Adrenal gland (tissue), 12 donors: Measurements from ENCODE around the gene UGT1A4. TPM values are rescaled to one million over a fixed set of nuclear protein-coding genes. Genes with fewer than 3 reads are reported as not detected.

Experiments used
- DNase-seq, 7 donors: peaks; one replicate each; pipeline ENCODE4 v3.0.0-alpha.2; 2019 to 2020
- H3K27ac ChIP-seq, 5 donors: fragments of 200-600 bp; sonication (generic) in 4 of 5; 1 replicate in 3 of 5; 2 replicates in 2 of 5; pipeline versions ENCODE4 v1.5.1 to v1.8.0; 2016 to 2020; ENCODE audit warnings: mild to moderate bottlenecking in 1 of 5
- H3K27me3 ChIP-seq: fragments of 200-600 bp; 2 replicates; pipeline ENCODE4 v1.8.0; 2021
- H3K36me3 ChIP-seq, 2 donors: fragments of 200-600 bp; replicated peaks in 1 of 2; 1 replicate in 1 of 2; 2 replicates in 1 of 2; pipeline versions ENCODE4 v1.5.1 to v1.8.0; 2018 to 2022
- H3K4me1 ChIP-seq, 2 donors: fragments of 200-600 bp; replicated peaks in 1 of 2; 1 replicate in 1 of 2; 2 replicates in 1 of 2; pipeline versions ENCODE4 v1.5.1 to v1.8.0; 2018 to 2021
- H3K4me3 ChIP-seq, 4 donors: fragments of 200-600 bp; sonication (generic) in 3 of 4; one replicate each; pipeline ENCODE4 v1.5.1; 2016 to 2018
- H3K9me3 ChIP-seq, 3 donors: fragments of 200-600 bp; sonication (generic) in 1 of 3; replicated peaks in 1 of 3; 1 replicate in 2 of 3; 2 replicates in 1 of 3; pipeline versions ENCODE4 v1.5.1 to v1.8.0; 2016 to 2021
- POLR2A ChIP-seq, 2 donors: fragments of 450-650 bp; IDR thresholded peaks; one replicate each; pipeline ENCODE4 v1.6.1; 2017; ENCODE audit warnings: antibody characterized with exemption in 2 of 2, mild to moderate bottlenecking in 2 of 2, moderate library complexity in 1 of 2
- WGBS, 4 donors: extraction: QIAGEN DNeasy Blood & Tissue Kit in 2 of 4; methylation state at CpG; one replicate each; pipeline versions ENCODE4 v1.1.5 to v1.1.7; 2013 to 2017; 5-methylcytosine and 5-hydroxymethylcytosine counted together
- intact Hi-C, 2 donors: fragments of 100-400 bp; cut with DNase I; formaldehyde crosslinking; loops; one replicate each; pipeline versions ENCODE4 v1.14.1 to v1.15.0; 2022 to 2023
- polyA plus RNA-seq, 3 donors: library from polyadenylated mRNA; stranded (reverse); fragments of 200-250 nt in 2 of 3; fragments of 350-450 nt in 1 of 3; fragmentation: Illumina TruSeq in 1 of 3; extraction: RNeasy Lipid Tissue Mini Kit (QIAGEN cat#74804) in 1 of 3; gene quantifications; one replicate each; pipeline ENCODE4 v1.2.3, GENCODE V29; 2013 to 2014
- total RNA-seq, 9 donors: library from RNA; depleted of rRNA in 4 of 9; stranded (reverse); fragments of >200 nt in 4 of 9; fragments of 120-200 nt in 1 of 9; fragmentation: NEBNext Ultra II Directional in 1 of 9; extraction: Animal tissue kit (Norgen Biotek cat#: 25700) in 1 of 9; gene quantifications; one replicate each; pipeline versions ENCODE4 v1.1.0 to v1.2.4, GENCODE V29; 2013 to 2023
- TF ChIP-seq, protein P1 (sequence below), 6 experiments: fragments of 450-650 bp in 4 of 6; fragments of 200-600 bp in 2 of 6; sonication (generic) in 1 of 6; IDR thresholded peaks; 1 replicate in 5 of 6; 2 replicates in 1 of 6; pipeline versions ENCODE4 v1.5.1 to v1.8.0; 2016 to 2021; ENCODE audit warnings: antibody characterized with exemption in 6 of 6, mild to moderate bottlenecking in 2 of 6, moderate library complexity in 1 of 6
- donor health status: healthy with polysubstance abuse.
- donor health status: Bipolar disorder and iron deficiency.
- donor health status: DM: yes; HTN: yes; CAD: no.
- donor health status: DM: no; HTN: no; CAD: no.
- donor health status: DM: no; HTN: no; CAD: no.
- donor health status: DM: yes; HTN: yes; CAD: no.

UGT1A4 gene
- total and polyA plus RNA-seq, 12 donors, result 0.36 TPM; not detected in 11

DNA sequence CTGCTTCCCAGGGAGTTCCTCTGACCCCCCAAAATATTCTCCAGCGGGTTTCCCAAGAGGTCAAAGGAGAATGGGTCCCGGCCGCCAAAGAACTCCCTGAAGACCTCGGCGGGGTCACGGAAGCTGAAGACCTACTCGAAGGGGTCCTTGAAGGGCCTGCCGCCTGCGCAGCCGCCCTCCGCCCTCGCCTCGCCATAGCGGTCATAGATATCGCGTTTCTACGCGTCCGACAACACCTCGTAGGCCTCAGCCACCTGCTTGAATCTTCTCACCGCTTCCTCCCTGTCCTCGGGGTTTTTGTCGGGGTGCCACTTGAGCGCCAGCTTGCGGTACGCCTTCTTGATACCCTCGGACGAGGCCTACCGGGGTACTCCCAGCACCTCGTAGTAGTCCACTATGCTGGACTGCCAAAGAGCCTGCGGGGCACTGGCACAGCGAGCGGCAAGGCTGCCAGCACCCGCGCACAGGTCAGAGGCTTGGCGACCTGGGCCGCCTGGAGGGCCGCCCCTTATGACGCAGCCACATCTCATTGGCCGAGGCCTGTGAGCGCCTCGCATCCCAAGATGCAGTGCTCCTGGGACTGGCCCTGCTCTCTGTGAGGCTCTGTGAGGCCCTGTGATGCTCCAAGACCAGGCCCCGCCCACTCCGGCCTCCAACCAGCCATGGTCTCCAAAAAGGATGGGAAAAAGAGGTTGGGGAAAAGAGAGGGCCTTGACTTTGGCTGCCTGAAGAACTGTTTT is 36.5 kb downstream of the UGT1A4 start:
- 87 to 97% (median 93%) methylated on average over 24 to 43 of the region's 44 CpGs for WGBS, 4 donors
- intact Hi-C loops, result no loop called here
- H3K4me1 ChIP-seq, result no peaks in the 10 kb centered on the region
- no peak overlapping the region for H3K4me3 ChIP-seq
- no peak overlapping the region for H3K27ac ChIP-seq
- no peaks in the 10 kb centered on the region for H3K9me3 ChIP-seq
- DNase-seq, result no peak
- no peaks in the 10 kb centered on the region for H3K36me3 ChIP-seq
- no peak for TF ChIP-seq POLR2A (IDR thresholded peaks at IDR 0.05)
- TF ChIP-seq, protein P1, sequence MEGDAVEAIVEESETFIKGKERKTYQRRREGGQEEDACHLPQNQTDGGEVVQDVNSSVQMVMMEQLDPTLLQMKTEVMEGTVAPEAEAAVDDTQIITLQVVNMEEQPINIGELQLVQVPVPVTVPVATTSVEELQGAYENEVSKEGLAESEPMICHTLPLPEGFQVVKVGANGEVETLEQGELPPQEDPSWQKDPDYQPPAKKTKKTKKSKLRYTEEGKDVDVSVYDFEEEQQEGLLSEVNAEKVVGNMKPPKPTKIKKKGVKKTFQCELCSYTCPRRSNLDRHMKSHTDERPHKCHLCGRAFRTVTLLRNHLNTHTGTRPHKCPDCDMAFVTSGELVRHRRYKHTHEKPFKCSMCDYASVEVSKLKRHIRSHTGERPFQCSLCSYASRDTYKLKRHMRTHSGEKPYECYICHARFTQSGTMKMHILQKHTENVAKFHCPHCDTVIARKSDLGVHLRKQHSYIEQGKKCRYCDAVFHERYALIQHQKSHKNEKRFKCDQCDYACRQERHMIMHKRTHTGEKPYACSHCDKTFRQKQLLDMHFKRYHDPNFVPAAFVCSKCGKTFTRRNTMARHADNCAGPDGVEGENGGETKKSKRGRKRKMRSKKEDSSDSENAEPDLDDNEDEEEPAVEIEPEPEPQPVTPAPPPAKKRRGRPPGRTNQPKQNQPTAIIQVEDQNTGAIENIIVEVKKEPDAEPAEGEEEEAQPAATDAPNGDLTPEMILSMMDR (IDR thresholded peaks at IDR 0.05), result no peak
- H3K27me3 ChIP-seq, result no peaks in the 10 kb centered on the region

DNA sequence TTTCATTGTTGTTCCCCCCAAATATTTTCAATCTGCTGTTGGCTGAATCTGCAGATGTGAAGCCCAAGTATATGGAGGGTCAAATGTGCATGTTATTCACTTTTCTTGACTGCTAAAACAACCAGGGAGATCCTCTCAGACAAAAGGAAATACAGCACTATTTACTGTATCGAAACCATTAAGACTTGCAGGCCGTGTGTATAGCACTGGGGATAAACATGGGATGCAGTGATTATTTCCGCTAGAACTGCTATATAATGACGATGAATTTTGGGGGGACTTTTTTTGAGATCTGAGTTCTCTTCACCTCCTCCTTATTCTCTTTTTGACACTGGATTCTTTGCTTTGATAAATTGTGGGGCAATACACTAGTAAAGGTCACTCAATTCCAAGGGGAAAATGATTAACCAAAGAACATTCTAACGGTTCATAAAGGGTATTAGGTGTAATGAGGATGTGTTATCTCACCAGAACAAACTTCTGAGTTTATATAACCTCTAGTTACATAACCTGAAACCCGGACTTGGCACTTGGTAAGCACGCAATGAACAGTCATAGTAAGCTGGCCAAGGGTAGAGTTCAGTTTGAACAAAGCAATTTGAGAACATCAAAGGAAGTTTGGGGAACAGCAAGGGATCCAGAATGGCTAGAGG is 38.0 kb downstream of the UGT1A4 start:
- no peaks in the 10 kb centered on the region for H3K4me1 ChIP-seq
- H3K9me3 ChIP-seq, result no peaks in the 10 kb centered on the region
- TF ChIP-seq, protein P1 (IDR thresholded peaks at IDR 0.05), result no peak
- no peak for TF ChIP-seq POLR2A (IDR thresholded peaks at IDR 0.05)
- intact Hi-C loops, result no loop called here
- H3K4me3 ChIP-seq, result no peak overlapping the region
- no peaks in the 10 kb centered on the region for H3K27me3 ChIP-seq
- H3K36me3 ChIP-seq, result no peaks in the 10 kb centered on the region
- H3K27ac ChIP-seq, result no peak overlapping the region
- DNase-seq, result no peak
- 68 to 77% (median 72%) methylated on average over 7 of the region's 7 CpGs for WGBS, 4 donors

DNA sequence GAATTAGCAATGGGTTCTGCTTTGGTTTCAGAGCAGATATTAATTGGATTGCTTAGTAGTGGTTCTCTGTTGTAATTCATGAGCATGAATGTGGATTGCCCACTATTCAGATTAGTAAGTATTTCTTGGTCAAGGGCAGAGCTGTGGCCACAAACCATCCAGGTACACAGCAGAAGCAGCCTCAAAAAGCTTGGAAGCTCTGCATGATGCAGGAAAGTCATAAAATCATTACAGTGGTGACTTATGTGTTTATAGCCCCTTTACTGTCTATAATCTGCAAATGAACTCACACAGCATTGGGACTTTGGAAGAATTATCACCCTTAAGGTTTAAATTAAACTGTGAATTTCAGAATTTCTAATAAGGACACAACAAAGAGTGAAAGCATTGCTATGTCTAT is 39.6 kb downstream of the UGT1A4 start:
- Histone ChIP-seq H3K27me3 (no peaks in the 10 kb centered on the region), H3K27ac (no peak overlapping the region), H3K4me3 (no peak overlapping the region), H3K9me3 (no peaks in the 10 kb centered on the region), H3K36me3 (no peaks in the 10 kb centered on the region), H3K4me1 (no peaks in the 10 kb centered on the region)
- no peak for DNase-seq
- intact Hi-C loops, result no loop called here
- no peak for TF ChIP-seq POLR2A (IDR thresholded peaks at IDR 0.05)
- TF ChIP-seq, protein P1 (IDR thresholded peaks at IDR 0.05), result no peak

DNA sequence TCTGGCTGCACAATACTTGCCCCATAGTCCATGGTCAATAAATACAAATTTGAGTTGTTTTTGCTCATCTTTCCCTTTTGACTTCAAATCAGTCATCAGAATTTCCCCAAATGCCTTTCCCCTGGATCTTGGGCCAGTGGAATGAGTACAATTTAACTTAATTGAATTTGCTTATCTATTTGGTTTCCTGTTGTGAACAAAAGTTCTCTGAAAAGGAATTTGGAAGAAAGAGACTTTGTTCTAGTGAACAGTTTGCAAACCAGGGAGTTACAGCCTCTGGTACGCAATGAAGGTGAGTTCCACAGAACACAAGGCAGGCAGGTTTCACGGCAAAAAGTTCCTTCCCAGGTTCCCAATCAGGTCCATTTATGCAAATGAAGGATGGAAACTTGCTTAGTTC is 40.3 kb downstream of the UGT1A4 start:
- Histone ChIP-seq H3K27ac (no peak overlapping the region), H3K27me3 (no peaks in the 10 kb centered on the region), H3K4me1 (no peaks in the 10 kb centered on the region), H3K9me3 (no peaks in the 10 kb centered on the region), H3K36me3 (no peaks in the 10 kb centered on the region), H3K4me3 (no peak overlapping the region)
- DNase-seq, result no peak
- no peak for TF ChIP-seq POLR2A (IDR thresholded peaks at IDR 0.05)
- TF ChIP-seq, protein P1 (IDR thresholded peaks at IDR 0.05), result no peak
- intact Hi-C loops, result no loop called here
- WGBS, 4 donors, result 83 to 88% (median 87%) methylated on average over 2 of the region's 2 CpGs
